Measurements from ENCODE around the gene PITRM1. TPM values are rescaled to one million over a fixed set of nuclear protein-coding genes. Genes with fewer than 3 reads are reported as not detected.
"Not testable (repeated sequence)": the region's sequence is repeated elsewhere in the genome, so short reads cannot be mapped to it uniquely, and the experiment has no call there.

PITRM1 gene
- total and polyA plus RNA-seq, 5 experiments from 2014 or later, result 29.0 to 114 (median 58.2) TPM

DNA sequence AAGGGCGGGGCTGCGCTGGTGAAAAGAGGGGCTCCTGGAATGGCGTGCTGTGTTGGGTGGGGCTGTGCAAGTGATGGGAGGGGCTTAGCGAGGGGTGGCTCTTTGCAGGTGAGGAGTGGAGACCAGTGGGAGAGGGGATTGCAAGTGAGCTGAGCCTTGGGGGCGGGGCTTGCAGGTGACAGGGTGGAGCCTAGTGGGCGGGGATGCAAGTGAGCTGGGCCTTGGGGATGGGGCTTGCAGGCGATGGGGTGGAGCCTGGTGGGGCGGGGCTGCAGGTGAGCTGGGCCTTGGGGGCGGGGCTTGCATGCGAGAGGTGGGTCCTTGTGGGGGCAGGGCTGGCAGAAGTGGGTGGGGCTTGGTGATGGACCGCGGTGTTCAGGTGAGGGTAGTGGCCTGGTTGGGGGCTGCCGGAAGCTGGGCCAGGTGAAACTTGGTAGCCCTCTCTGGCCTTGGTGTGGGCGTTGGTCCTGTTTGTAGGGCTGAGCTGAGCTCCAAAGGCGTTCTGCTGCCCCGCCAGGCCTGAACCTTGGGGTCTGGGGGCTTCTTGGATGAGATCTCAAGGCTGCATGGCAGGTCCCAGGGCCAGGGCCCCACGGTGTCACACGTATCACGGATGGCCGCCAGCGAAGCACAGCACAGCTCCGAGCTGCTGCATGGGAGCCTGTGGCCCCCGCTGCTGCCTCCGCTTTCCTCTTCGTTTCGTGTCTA lies 743 bp upstream of the PITRM1 start:
- DNase-seq (peak in 1 of 10 donors; percentile 12), ATAC-seq (peak in 1 of 2 donors; percentile 47)
- peak overlapping the region; percentile 77 to 89 (median 86) for H3K4me3 Mint-ChIP-seq
- no peaks in the 10 kb centered on the region for H3K27me3 Mint-ChIP-seq
- peak overlapping the region in 9 of 10 donors; percentile 70 to 96 (median 90) for H3K27ac Mint-ChIP-seq
- peaks cover 8 to 33% (median 22%) of the 10 kb centered on the region in 4 donors for H3K4me1 Mint-ChIP-seq
- POLR2A ChIA-PET, result interaction anchor here (0.7 to 1.8 kb wide), 7 partner anchors 9 to 611 kb away, joined by 3 to 7 read pairs (median 4); partner anchors contain the start of gene KLF6
- no peaks in the 10 kb centered on the region for H3K9me3 Mint-ChIP-seq
- peaks cover 0 to 18% (median 5%) of the 10 kb centered on the region in 3 donors for H3K36me3 Mint-ChIP-seq

DNA sequence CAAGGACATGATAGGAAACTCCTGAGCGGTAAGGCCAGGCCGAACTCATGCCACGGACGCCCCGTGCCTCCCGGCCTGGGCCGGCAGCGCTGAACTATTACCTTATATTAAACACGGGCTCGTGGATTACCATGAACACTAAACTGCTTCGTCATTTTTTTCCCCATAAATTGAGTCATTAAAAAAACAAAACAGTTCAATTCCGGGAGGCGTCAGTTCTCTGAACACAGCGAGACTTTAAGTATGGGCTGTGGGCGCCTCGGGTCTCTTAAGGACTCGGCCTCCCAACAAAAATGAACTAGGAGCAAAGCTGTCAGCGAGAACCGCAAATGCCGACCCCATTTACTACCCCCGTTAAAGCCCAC lies 519 bp downstream of the PITRM1 start:
- POLR2A ChIA-PET, result interaction anchor here (0.6 to 1.8 kb wide), 7 partner anchors 9 to 657 kb away, joined by 3 to 7 read pairs (median 3); no protein-coding TSS in a partner anchor
- Mint-ChIP-seq H3K27ac (peak overlapping the region; percentile 70 to 94 (median 92)), H3K4me1 (peaks cover 11 to 33% (median 22%) of the 10 kb centered on the region in 4 donors), H3K27me3 (no peaks in the 10 kb centered on the region), H3K4me3 (peak overlapping the region; percentile 77 to 92 (median 88)), H3K36me3 (peaks cover 0 to 28% (median 12%) of the 10 kb centered on the region in 3 donors), H3K9me3 (no peaks in the 10 kb centered on the region)
- ATAC-seq (no peak), DNase-seq (no peak)

DNA sequence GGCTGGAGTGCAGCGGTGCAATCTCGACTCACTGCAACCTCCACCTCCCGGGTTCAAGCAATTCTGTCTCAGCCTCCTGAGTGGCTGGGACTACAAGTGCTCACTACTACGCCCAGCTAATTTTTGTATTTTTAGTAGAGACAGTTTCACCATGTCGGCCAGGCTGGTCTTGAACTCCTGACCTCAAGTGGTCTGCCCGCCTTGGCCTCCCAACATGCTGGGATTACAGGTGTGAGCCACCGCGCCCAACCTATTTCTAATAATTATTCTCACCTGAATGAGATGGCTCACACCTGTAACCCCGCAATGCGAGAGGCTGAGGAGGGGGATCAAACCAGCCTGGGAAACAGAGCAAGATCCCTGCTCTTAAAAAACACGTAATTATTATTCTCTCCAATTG lies 1.1 kb downstream of the PITRM1 start:
- DNase-seq, result not testable (repeated sequence)
- H3K27ac Mint-ChIP-seq, result peak overlapping the region in 9 of 10 donors; percentile 40 to 94 (median 91)

DNA sequence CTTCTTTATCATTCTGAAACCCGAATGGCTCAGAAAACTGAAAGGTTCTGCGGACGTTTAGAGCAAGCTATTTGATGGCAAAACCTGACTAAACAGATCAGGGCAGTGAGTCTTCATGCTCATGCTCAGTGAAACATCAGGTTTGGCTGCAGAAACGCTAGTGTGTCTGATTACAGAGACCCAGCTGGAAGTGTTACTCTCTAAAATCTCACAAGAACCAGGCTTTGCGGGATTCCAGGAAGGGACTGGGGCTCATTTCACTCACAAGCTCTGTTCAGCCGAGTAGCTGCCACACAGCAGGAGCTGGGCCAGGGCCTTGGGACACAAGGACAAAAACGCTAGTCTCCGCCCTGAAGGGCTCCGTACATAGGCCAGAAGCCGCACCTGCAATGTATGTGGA lies 2.9 kb downstream of the PITRM1 start:
- POLR2A ChIA-PET, result no interaction called here

More for the DNA sequence above, 1.1 kb downstream of the PITRM1 start:
- H3K27me3 Mint-ChIP-seq, ATAC-seq, POLR2A ChIA-PET, H3K9me3 Mint-ChIP-seq: not testable (repeated sequence)
- Mint-ChIP-seq H3K4me1 (peaks cover 12 to 35% (median 22%) of the 10 kb centered on the region in 4 donors), H3K36me3 (peaks cover 0 to 33% (median 15%) of the 10 kb centered on the region in 3 donors), H3K4me3 (peak overlapping the region; percentile 77 to 92 (median 88))

DNA sequence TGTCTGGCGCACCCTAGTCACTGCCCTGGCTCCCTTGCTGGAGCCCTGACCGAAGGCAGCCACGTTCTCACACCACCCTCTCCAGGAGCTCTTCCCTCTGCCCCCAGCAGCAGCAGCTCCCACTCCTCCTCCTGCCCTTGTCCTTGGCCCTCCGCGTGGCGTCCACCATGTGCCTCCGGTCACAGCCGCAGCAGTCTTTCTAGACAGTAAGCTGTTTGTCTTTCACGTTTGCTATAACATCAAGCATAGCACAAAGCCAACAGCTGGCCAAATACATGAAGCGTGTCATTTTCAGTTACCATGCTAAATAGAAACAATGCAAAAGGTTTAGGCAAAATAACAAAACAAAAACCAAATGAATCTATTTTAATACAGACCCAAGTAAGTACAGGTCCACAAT lies 3.3 kb downstream of the PITRM1 start:
- DNase-seq (no peak), ATAC-seq (no peak)
- H3K27me3 Mint-ChIP-seq, result no peaks in the 10 kb centered on the region
- no peaks in the 10 kb centered on the region for H3K9me3 Mint-ChIP-seq
- no peak overlapping the region for H3K4me3 Mint-ChIP-seq
- peaks cover 12 to 33% (median 22%) of the 10 kb centered on the region in 4 donors for H3K4me1 Mint-ChIP-seq
- POLR2A ChIA-PET, result interaction anchor here (0.5 kb wide), 1 partner anchor 48 kb away, joined by 3 read pairs; no protein-coding TSS in a partner anchor
- H3K36me3 Mint-ChIP-seq, result peaks cover 8 to 52% (median 31%) of the 10 kb centered on the region in 3 donors
- peak overlapping the region in 1 of 10 donors; percentile 48 for H3K27ac Mint-ChIP-seq

More for the DNA sequence above, 2.9 kb downstream of the PITRM1 start:
- Mint-ChIP-seq H3K9me3 (no peaks in the 10 kb centered on the region), H3K27ac (no peak overlapping the region), H3K36me3 (peaks cover 8 to 52% (median 31%) of the 10 kb centered on the region in 3 donors), H3K4me3 (no peak overlapping the region), H3K27me3 (no peaks in the 10 kb centered on the region), H3K4me1 (peaks cover 12 to 33% (median 22%) of the 10 kb centered on the region in 4 donors)
- DNase-seq (no peak), ATAC-seq (no peak)

DNA sequence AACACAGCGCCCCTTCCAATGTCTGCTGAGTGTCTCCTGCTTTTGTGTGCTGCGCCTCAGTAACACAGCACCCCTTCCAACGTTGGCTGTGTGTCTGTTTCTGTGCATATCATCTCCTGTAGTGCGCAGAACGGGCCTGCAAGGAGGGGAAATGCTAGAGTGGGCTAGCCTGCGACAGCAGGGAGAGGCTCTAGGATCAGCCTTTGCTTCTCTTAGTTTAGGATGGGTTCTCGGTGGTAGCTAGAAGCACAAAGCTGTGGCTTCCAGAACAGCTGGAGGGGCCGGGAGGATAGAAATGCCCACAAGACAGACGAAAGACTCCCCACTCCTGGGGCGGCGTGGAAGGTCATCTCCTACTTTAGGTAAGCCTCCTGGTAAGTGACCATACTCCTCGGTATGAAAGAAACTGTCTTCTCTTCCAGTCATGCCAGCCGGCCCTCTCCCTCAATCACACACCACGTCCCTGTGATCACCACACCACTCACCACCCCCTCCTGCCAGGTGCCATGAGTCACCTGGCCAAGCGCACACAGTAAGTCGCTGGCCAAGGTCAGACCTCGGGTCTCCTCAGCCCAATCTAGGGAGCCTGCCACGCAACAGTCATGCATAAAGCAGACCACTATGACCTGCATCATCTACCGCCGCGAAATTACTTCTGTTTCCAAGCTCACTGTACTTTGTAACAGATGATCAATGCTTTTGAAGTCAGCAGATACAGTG lies 4.8 kb downstream of the PITRM1 start:
- Mint-ChIP-seq H3K4me3 (no peak overlapping the region), H3K9me3 (no peaks in the 10 kb centered on the region), H3K4me1 (peaks cover 8 to 27% (median 16%) of the 10 kb centered on the region in 4 donors), H3K27ac (peak overlapping the region in 1 of 10 donors; percentile 68), H3K36me3 (peaks cover 8 to 65% (median 41%) of the 10 kb centered on the region in 3 donors), H3K27me3 (no peaks in the 10 kb centered on the region)
- ATAC-seq (no peak), DNase-seq (no peak)
- POLR2A ChIA-PET, result no interaction called here

DNA sequence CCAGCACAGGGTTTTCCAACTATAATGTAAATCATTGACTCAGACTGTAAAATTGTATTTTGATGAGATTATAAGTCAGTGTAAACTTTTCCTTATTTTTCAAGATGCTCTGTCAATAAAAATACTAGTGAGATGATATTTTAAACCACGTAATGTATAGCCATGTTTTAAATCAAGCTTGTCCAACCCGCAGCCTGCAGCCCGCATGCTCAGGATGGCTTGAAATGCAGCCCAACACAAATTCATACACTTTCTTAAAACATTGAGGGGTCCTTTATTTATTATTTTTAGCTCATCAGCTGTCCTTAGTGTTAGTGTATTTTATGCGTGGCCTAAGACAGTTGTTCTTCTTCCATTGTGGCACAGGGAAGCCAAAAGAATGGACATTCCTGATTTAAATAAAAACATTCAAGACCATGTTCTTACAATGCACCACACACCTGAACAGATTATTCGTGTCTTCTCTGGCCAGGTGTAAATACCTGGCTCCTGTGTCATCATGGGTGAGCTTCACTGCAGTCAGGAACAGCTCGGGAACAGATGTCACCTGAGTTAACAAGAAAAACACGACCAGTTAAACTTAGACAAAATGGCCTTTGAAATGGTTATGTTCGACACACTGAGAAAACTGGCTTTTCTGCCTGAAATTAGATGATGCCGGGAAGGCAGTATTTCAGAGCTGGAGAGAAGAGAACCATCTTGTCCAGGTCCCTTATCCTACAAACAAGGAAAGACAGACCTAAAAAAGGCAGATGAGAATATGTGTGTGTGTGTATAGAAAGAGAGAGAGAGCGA lies 5.9 kb downstream of the PITRM1 start:
- DNase-seq, result no peak

DNA sequence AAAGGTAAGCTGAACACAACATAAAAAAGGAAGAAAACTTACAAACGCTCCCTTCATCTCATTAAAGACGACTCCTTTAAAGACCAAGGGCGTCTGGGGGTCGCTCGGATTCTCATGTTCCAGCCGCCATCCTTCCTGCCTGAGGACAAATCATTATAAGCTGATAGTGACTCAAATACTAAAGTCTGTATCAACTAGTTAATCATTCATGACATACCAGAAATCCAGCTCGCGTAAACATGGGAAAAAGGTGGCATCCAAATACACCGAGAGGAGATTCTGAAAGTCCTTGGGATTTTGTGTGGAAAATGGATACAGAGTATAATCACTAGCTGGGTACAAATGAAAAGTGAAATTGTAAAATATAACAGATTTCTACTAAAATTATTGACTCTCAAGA lies 7.4 kb downstream of the PITRM1 start:
- DNase-seq (no peak), ATAC-seq (no peak)
- H3K9me3 Mint-ChIP-seq, result no peaks in the 10 kb centered on the region
- H3K4me3 Mint-ChIP-seq, result no peak overlapping the region
- H3K4me1 Mint-ChIP-seq, result peaks cover 5 to 12% (median 8%) of the 10 kb centered on the region in 4 donors
- POLR2A ChIA-PET, result no interaction called here
- H3K36me3 Mint-ChIP-seq, result peaks cover 8 to 83% (median 52%) of the 10 kb centered on the region in 3 donors
- peak overlapping the region in 1 of 10 donors; percentile 45 for H3K27ac Mint-ChIP-seq
- H3K27me3 Mint-ChIP-seq, result no peaks in the 10 kb centered on the region

More for the DNA sequence above, 5.9 kb downstream of the PITRM1 start:
- H3K4me3 Mint-ChIP-seq, result no peak overlapping the region
- POLR2A ChIA-PET, result no interaction called here
- H3K36me3 Mint-ChIP-seq, result peaks cover 8 to 75% (median 43%) of the 10 kb centered on the region in 3 donors
- H3K27me3 Mint-ChIP-seq, result no peaks in the 10 kb centered on the region
- peaks cover 7 to 24% (median 14%) of the 10 kb centered on the region in 4 donors for H3K4me1 Mint-ChIP-seq
- H3K9me3 Mint-ChIP-seq, result no peaks in the 10 kb centered on the region
- no peak for ATAC-seq
- H3K27ac Mint-ChIP-seq, result peak overlapping the region in 1 of 10 donors; percentile 43

DNA sequence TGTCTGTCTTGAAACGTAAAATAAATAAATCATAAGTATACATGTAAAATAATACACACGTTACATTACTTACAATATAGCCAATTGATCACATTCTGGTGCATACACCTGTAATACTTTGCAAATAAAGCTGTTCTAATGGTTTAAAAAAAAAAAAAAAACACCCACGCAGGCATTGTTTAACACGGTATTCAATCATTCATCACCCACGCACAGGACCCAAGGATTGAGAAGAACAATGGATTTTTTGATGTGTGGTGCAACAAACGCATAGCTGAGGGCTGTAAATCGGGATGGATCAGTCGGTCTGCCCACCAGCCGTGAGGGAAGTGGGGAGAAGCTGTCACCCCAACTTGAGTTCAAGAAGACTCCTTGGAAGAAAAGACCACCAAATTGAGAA lies 8.7 kb downstream of the PITRM1 start:
- H3K9me3 Mint-ChIP-seq, result no peaks in the 10 kb centered on the region
- H3K36me3 Mint-ChIP-seq, result peaks cover 15 to 89% (median 58%) of the 10 kb centered on the region in 3 donors
- no peak overlapping the region for H3K4me3 Mint-ChIP-seq
- DNase-seq (no peak), ATAC-seq (no peak)
- POLR2A ChIA-PET, result interaction anchor here (1.3 kb wide), 1 partner anchor 9 kb away, joined by 4 read pairs; the partner anchor contains the start of gene PITRM1
- H3K27me3 Mint-ChIP-seq, result no peaks in the 10 kb centered on the region
- no peak overlapping the region for H3K27ac Mint-ChIP-seq
- H3K4me1 Mint-ChIP-seq, result peaks cover 0 to 6% (median 3%) of the 10 kb centered on the region in 4 donors

DNA sequence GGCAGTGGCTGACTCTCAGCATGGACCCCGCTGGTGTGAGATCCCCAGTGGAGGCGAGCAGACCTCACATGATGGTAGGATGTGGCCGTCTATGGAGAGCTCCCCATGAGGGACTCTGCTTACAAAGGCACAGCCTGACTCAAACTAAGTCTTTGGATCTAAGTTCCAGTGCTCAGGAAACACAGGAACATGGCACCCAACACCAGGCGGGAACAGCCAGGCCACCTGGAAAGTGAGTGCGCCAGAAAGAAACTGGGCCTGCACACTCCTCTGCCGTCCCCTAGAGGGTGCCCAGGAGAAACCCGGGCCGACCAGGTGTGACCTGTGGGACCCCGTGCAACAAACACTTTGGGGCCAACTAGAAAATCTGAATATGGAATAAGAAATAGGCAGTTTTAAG lies 10.0 kb downstream of the PITRM1 start:
- no peaks in the 10 kb centered on the region for H3K9me3 Mint-ChIP-seq
- H3K36me3 Mint-ChIP-seq, result peaks cover 20 to 90% (median 64%) of the 10 kb centered on the region in 3 donors
- DNase-seq (no peak), ATAC-seq (no peak)
- H3K27me3 Mint-ChIP-seq, result no peaks in the 10 kb centered on the region
- POLR2A ChIA-PET, result no interaction called here
- peaks cover 0 to 2% (median under 1%) of the 10 kb centered on the region in 4 donors for H3K4me1 Mint-ChIP-seq
- H3K4me3 Mint-ChIP-seq, result no peak overlapping the region
- H3K27ac Mint-ChIP-seq, result no peak overlapping the region

DNA sequence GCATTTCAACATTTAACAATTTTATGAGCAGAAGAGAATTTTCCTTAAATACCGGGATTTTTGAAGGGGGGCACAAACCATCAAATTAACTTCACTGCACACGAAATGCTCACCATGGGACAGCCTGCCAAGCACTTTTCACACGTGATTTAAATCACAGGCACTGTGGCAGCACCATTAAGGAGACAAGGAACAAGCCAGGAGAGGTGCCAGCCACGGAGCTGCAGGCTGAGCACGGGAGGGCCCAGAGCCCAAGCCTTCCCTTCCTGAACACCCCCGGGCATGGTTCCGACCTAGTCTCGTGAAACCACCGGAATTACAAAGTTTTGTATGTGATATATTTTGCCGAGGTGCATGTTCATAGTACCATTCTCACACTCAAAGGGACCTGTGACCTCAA lies 13.4 kb downstream of the PITRM1 start:
- peaks cover 19 to 93% (median 61%) of the 10 kb centered on the region in 3 donors for H3K36me3 Mint-ChIP-seq

DNA sequence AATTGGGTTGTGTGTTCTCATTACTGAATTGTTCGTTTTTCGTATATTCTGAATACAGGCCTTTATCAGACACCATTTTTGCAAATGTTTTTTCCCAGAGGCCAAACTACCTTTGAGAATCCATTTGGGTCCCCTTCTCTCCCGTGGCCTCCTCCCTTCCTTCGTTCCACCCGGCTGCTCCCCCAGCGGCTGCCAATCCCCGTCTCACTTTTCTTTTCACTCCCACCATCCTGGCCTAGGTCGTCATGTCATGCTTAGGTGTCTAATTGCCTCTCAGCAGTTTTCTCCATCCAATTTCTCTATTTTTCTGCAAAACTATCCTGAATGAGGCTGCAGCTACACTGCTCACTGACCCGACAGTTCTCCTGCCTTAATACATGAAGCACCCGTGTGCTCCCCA lies 17.9 kb downstream of the PITRM1 start:
- no peak for ATAC-seq
- DNase-seq, result no peak
- Mint-ChIP-seq H3K4me3 (no peak overlapping the region), H3K27ac (peak overlapping the region in 2 of 10 donors; percentile 41 to 70), H3K36me3 (peaks cover 15 to 95% (median 45%) of the 10 kb centered on the region in 3 donors), H3K9me3 (no peaks in the 10 kb centered on the region), H3K27me3 (no peaks in the 10 kb centered on the region), H3K4me1 (peaks cover 0 to 10% (median under 1%) of the 10 kb centered on the region in 4 donors)
- POLR2A ChIA-PET, result no interaction called here

More for the DNA sequence above, 13.4 kb downstream of the PITRM1 start:
- DNase-seq (no peak), ATAC-seq (no peak)
- Mint-ChIP-seq H3K4me1 (peaks cover 0 to 5% (median 0%) of the 10 kb centered on the region in 4 donors), H3K9me3 (no peaks in the 10 kb centered on the region), H3K4me3 (no peak overlapping the region), H3K27ac (peak overlapping the region in 1 of 10 donors; percentile 26), H3K27me3 (no peaks in the 10 kb centered on the region)
- POLR2A ChIA-PET, result no interaction called here

All from naive thymus-derived CD8-positive, alpha-beta T cell (primary cell).